ENCODE data around the gene LRRN1.

DNA sequence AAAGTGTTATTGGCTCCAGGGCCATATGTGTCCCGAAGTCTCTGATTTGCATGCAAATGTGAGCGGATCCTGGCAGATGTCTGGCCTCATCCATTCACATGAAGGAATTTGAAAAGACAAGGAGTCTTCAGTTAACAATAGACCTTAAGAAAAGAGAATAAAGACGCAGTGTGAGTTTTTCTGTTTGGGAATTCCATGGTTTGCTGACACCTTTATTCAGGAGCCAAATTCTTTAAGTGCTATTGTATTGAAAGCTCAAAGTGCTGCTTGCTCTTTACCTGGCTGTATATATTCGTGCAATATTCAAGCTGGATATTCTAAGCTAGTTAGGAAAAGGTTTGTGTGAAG lies 2.2 kb downstream of the LRRN1 start:
- TF ChIP-seq CTCF (conservative IDR thresholded peaks at IDR 0.05 in 1 of 2, IDR thresholded peaks at IDR 0.05 in 1 of 2; ENCODE audit: extremely low read depth in 1 of 2, insufficient read depth in 1 of 2, low read depth in 1 of 2, low read length in 2 of 2) (no peak), EZH2 (IDR thresholded peaks at IDR 0.05; ENCODE audit: borderline replicate concordance, low read length) (no peak)
